Brain microvascular endothelial cell (primary cell): ENCODE results near the gene NFKB1.

Source experiments
- DNase-seq: peaks from one replicate; pipeline ENCODE4 v3.0.0-alpha.2; 2020
- H3K27ac ChIP-seq: fragments of 250-450 bp; sonication (Bioruptor Pico); 2 replicates; pipeline ENCODE4 v1.5.1; 2020; ENCODE audit warnings: mild to moderate bottlenecking, moderate library complexity
- H3K27me3 ChIP-seq: fragments of 250-450 bp; sonication (Bioruptor Pico); replicated peaks from 2 replicates; pipeline ENCODE4 v1.5.1; 2020; ENCODE audit warnings: mild to moderate bottlenecking
- H3K36me3 ChIP-seq: fragments of 250-450 bp; sonication (Bioruptor Pico); replicated peaks from 2 replicates; pipeline ENCODE4 v1.5.1; 2020; ENCODE audit warnings: mild to moderate bottlenecking
- H3K4me3 ChIP-seq: 2 replicates; pipeline ENCODE4 v1.5.1; 2011; ENCODE audit warnings: low read depth, mild to moderate bottlenecking, control low read depth, low read length, moderate library complexity
- in situ Hi-C: cut with HindIII; loops from 2 replicates; pipeline ENCODE4 v1.10.0; 2017; ENCODE audit warnings: low sequenced_read_pairs, low pct_ligation_motif_present
- TF ChIP-seq, protein P1 (sequence below): IDR thresholded peaks from 2 replicates; pipeline ENCODE4 v1.5.1; 2011; ENCODE audit warnings: low read depth, mild to moderate bottlenecking, moderate library complexity, low read length, control low read depth, inconsistent platforms; ENCODE audit errors: missing control alignments

Gene NFKB1

GRCh38 chr4:102521570-102521969 is 20.4 kb downstream of the NFKB1 start:
- no peak overlapping the region for H3K4me3 ChIP-seq
- no peak for DNase-seq
- TF ChIP-seq, protein P1, sequence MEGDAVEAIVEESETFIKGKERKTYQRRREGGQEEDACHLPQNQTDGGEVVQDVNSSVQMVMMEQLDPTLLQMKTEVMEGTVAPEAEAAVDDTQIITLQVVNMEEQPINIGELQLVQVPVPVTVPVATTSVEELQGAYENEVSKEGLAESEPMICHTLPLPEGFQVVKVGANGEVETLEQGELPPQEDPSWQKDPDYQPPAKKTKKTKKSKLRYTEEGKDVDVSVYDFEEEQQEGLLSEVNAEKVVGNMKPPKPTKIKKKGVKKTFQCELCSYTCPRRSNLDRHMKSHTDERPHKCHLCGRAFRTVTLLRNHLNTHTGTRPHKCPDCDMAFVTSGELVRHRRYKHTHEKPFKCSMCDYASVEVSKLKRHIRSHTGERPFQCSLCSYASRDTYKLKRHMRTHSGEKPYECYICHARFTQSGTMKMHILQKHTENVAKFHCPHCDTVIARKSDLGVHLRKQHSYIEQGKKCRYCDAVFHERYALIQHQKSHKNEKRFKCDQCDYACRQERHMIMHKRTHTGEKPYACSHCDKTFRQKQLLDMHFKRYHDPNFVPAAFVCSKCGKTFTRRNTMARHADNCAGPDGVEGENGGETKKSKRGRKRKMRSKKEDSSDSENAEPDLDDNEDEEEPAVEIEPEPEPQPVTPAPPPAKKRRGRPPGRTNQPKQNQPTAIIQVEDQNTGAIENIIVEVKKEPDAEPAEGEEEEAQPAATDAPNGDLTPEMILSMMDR = no peak
- in situ Hi-C loops = no loop called here
- H3K36me3 ChIP-seq = no peaks in the 10 kb centered on the region
- no peaks in the 10 kb centered on the region for H3K27me3 ChIP-seq
- no peak overlapping the region for H3K27ac ChIP-seq

- Histone ChIP-seq H3K4me3 (no peak overlapping the region), H3K27ac (no peak overlapping the region), H3K36me3 (no peaks in the 10 kb centered on the region), H3K27me3 (no peaks in the 10 kb centered on the region)
- no peak for DNase-seq
- in situ Hi-C loops = no loop called here
- TF ChIP-seq, protein P1 = no peak
These were observed 20.9 kb downstream of the NFKB1 start for GRCh38 chr4:102522031-102522440.

- H3K4me3 ChIP-seq = no peak overlapping the region
- no peak for DNase-seq
- in situ Hi-C loops = no loop called here
- TF ChIP-seq, protein P1 = no peak
- no peaks in the 10 kb centered on the region for H3K36me3 ChIP-seq
- no peaks in the 10 kb centered on the region for H3K27me3 ChIP-seq
- H3K27ac ChIP-seq = peak overlapping the region; percentile 10
These were observed 23.5 kb downstream of the NFKB1 start for GRCh38 chr4:102524691-102525090.

GRCh38 chr4:102525097-102525496 is 23.9 kb downstream of the NFKB1 start:
- in situ Hi-C loops = no loop called here
- no peaks in the 10 kb centered on the region for H3K36me3 ChIP-seq
- no peaks in the 10 kb centered on the region for H3K27me3 ChIP-seq
- TF ChIP-seq, protein P1 = no peak
- H3K4me3 ChIP-seq = no peak overlapping the region
- H3K27ac ChIP-seq = peak overlapping the region; percentile 10
- DNase-seq = peak; percentile 29

DNA sequence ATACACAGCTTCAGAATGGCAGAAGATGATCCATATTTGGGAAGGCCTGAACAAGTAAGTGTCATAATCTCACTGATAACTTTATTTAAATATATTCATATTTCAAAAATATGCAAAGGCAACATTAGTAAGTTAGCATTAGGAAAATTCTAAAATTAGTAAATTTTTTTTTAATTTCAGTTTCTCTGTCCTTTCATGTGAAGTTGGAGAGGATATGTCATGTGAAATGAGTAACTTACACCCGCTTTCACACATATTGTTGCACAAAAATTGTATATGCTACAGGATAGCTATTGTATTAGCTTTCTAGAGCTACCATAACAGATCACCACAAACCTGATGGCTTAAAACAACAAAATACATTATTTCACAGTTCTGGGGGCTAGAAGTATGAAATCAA is 24.3 kb downstream of the NFKB1 start:
- H3K27ac ChIP-seq = no peak overlapping the region
- no peaks in the 10 kb centered on the region for H3K27me3 ChIP-seq
- in situ Hi-C loops = no loop called here
- TF ChIP-seq, protein P1 = no peak
- H3K36me3 ChIP-seq = no peaks in the 10 kb centered on the region
- no peak overlapping the region for H3K4me3 ChIP-seq
- DNase-seq = no peak

DNA sequence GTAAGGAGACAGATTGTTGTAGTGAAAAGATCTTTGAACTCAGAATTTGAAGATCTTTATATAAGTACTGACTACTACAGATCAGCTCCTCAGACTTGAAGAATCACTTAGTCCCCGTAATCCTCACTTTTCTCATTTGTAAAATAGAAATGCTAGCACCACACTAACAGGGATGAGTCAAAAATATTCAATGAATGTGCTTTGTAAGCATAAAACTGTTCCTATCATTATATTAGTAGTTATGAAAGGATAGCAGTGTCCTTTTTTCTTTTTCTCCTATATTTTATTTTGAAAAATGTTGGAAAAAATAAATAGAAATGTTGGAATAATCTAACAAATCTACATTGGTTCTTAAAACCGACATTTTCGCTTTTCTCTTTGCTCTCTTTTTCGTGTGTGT is 25.4 kb downstream of the NFKB1 start:
- Histone ChIP-seq H3K27me3 (no peaks in the 10 kb centered on the region), H3K4me3 (no peak overlapping the region), H3K36me3 (no peaks in the 10 kb centered on the region), H3K27ac (no peak overlapping the region)
- in situ Hi-C loops = no loop called here
- TF ChIP-seq, protein P1 = no peak
- DNase-seq = no peak
